ENCODE results near the gene PHLPP1. TPM values are rescaled to one million over a fixed set of nuclear protein-coding genes. Genes with fewer than 3 reads are reported as not detected.
A peak's percentile ranks its signal among the peaks of the same experiment; 100 is the strongest.

Gene PHLPP1
- polyA plus RNA-seq, 2 of the 4 experiments (the other 2 are of a cell fraction), result 6.5 to 12.1 TPM

GRCh38 chr18:62939926-62940325 is 224.6 kb downstream of the PHLPP1 start:
- no peak for DNase-seq (ENCODE audit: low read depth in 1 of 2, low spot score in 1 of 2)
- Histone ChIP-seq H3K27ac (no peak overlapping the region), H3K4me1 (peaks cover 41% of the 10 kb centered on the region), H3K4me3 (no peak overlapping the region), H3K4me2 (no peak overlapping the region), H3K9me3 (no peaks in the 10 kb centered on the region)
- WGBS (ENCODE audit: missing lambda C conversion rate), result 89% methylated on average over 3 of the region's 3 CpGs
- no peak for TF ChIP-seq GATA3 (IDR thresholded peaks at IDR 0.05; ENCODE audit: borderline replicate concordance)
- TF ChIP-seq MYC (IDR thresholded peaks at IDR 0.05; ENCODE audit: borderline replicate concordance, low read length), result no peak
- TF ChIP-seq ZFP36 (IDR thresholded peaks at IDR 0.05; ENCODE audit: borderline replicate concordance, partially characterized antibody), result no peak
- TF ChIP-seq KDM1A (IDR thresholded peaks at IDR 0.05; ENCODE audit: low read depth), result no peak
- no peak for TF ChIP-seq PHF8 (IDR thresholded peaks at IDR 0.05; ENCODE audit: borderline replicate concordance, low read depth)
- no peak for TF ChIP-seq JUN (IDR thresholded peaks at IDR 0.05)
- no peak for TF ChIP-seq CBX8 (IDR thresholded peaks at IDR 0.05)
- no peak for TF ChIP-seq NFE2L2 (conservative IDR thresholded peaks at IDR 0.05; ENCODE audit: low read length)
- TF ChIP-seq RCOR1 (IDR thresholded peaks at IDR 0.05; ENCODE audit: low read depth, low read length), result no peak
- TF ChIP-seq CEBPB (IDR thresholded peaks at IDR 0.05), result no peak
- no peak for TF ChIP-seq KDM5A (IDR thresholded peaks at IDR 0.05)
- no peak for TF ChIP-seq TFCP2L1 (CRISPR knock-in tag; IDR thresholded peaks at IDR 0.05)
- TF ChIP-seq CTCF (IDR thresholded peaks at IDR 0.05), result no peak
- no peak for TF ChIP-seq ZC3H11A (IDR thresholded peaks at IDR 0.05)
- ChIA-PET CTCF (interaction anchor here (0.7 kb wide), 1 partner anchor 892 kb away, joined by 3 read pairs; no protein-coding TSS in a partner anchor), POLR2A (interaction anchor here (0.7 kb wide), 1 partner anchor 65 kb away, joined by 3 read pairs; no protein-coding TSS in a partner anchor)
- FAIRE-seq, result no peak
- ATAC-seq, result no peak

- Histone ChIP-seq H3K4me3 (no peak overlapping the region), H3K27ac (no peak overlapping the region), H3K4me2 (no peak overlapping the region), H3K4me1 (peaks cover 18% of the 10 kb centered on the region), H3K9me3 (no peaks in the 10 kb centered on the region)
- DNase-seq (ENCODE audit: low read depth in 1 of 2, low spot score in 1 of 2), result no peak
- POLR2A ChIA-PET, result no interaction called here
- 81% methylated on average over 8 of the region's 8 CpGs for WGBS (ENCODE audit: missing lambda C conversion rate)
- no peak for FAIRE-seq
- ATAC-seq, result no peak
- TF ChIP-seq ZC3H11A (IDR thresholded peaks at IDR 0.05) (no peak), ZNF302 (CRISPR knock-in tag; IDR thresholded peaks at IDR 0.05) (no peak), SMC3 (IDR thresholded peaks at IDR 0.05) (no peak), RARB (CRISPR knock-in tag; IDR thresholded peaks at IDR 0.05) (no peak), KDM5A (IDR thresholded peaks at IDR 0.05) (no peak), ESRRA (IDR thresholded peaks at IDR 0.05; ENCODE audit: borderline replicate concordance, low read length) (no peak), BHLHE40 (IDR thresholded peaks at IDR 0.05; ENCODE audit: low read depth, low read length) (no peak), RCOR1 (IDR thresholded peaks at IDR 0.05; ENCODE audit: low read depth, low read length) (no peak), NPAS2 (CRISPR knock-in tag; IDR thresholded peaks at IDR 0.05; ENCODE audit: borderline replicate concordance) (no peak)
- CTCF ChIA-PET, result interaction anchor here (1.0 to 1.2 kb wide), 2 partner anchors 15 to 23 kb away, joined by 3 to 5 read pairs; no protein-coding TSS in a partner anchor
These were observed 227.2 kb downstream of the PHLPP1 start for GRCh38 chr18:62942578-62942977.

- DNase-seq (ENCODE audit: low read depth in 1 of 2, low spot score in 1 of 2), result peak in 1 of 2 experiments; percentile 20
- no peak for ATAC-seq
- CTCF ChIA-PET, result interaction anchor here (1.0 kb wide), 1 partner anchor 14 kb away, joined by 5 read pairs; no protein-coding TSS in a partner anchor
- no peak overlapping the region for H3K27ac ChIP-seq
- FAIRE-seq, result no peak
- POLR2A ChIA-PET, result no interaction called here
- 0 out of 3 replicates have a peak, but pooled peaks cover 4% of the 10 kb centered on the region for H3K4me1 ChIP-seq
- TF ChIP-seq KDM1A (IDR thresholded peaks at IDR 0.05; ENCODE audit: low read depth) (no peak), SREBF2 (IDR thresholded peaks at IDR 0.05) (no peak), MAFK (IDR thresholded peaks at IDR 0.05; ENCODE audit: partially characterized antibody) (no peak), POLR2A (IDR thresholded peaks at IDR 0.05; ENCODE audit: low read length) (no peak), CHD2 (IDR thresholded peaks at IDR 0.05; ENCODE audit: low read length, partially characterized antibody) (no peak), KDM5A (IDR thresholded peaks at IDR 0.05) (no peak), NR3C1 (IDR thresholded peaks at IDR 0.05) (no peak)
- no peak overlapping the region for H3K4me3 ChIP-seq
- no peaks in the 10 kb centered on the region for H3K9me3 ChIP-seq
- no peak overlapping the region for H3K4me2 ChIP-seq
These were observed 229.1 kb downstream of the PHLPP1 start for GRCh38 chr18:62944454-62944853.
